Neuron (in vitro differentiated cells): ENCODE measurements around the gene RAMAC.
"Not testable (repeated sequence)": the region's sequence is repeated elsewhere in the genome, so short reads cannot be mapped to it uniquely, and the experiment has no call there.

Experiments
- H2AFZ ChIP-seq: one replicate; pipeline ENCODE4 v1.6.1; 2013; ENCODE audit warnings: low read depth, mild to moderate bottlenecking, inconsistent platforms, low read length, moderate library complexity
- H3K27me3 ChIP-seq: one replicate; pipeline ENCODE4 v1.6.1; 2013; ENCODE audit warnings: low read length; ENCODE audit not compliant: insufficient read depth
- H3K36me3 ChIP-seq: one replicate; pipeline ENCODE4 v1.6.1; 2013; ENCODE audit warnings: low read length; ENCODE audit not compliant: insufficient read depth
- H3K4me1 ChIP-seq: one replicate; pipeline ENCODE4 v1.6.1; 2013; ENCODE audit warnings: low read length; ENCODE audit not compliant: insufficient read depth
- H3K4me3 ChIP-seq: 2 replicates; pipeline ENCODE4 v1.5.1; 2013; ENCODE audit warnings: mild to moderate bottlenecking, low read length, moderate library complexity
- H3K9me3 ChIP-seq: one replicate; pipeline ENCODE4 v1.6.1; 2013; ENCODE audit warnings: low read length

Gene RAMAC

DNA sequence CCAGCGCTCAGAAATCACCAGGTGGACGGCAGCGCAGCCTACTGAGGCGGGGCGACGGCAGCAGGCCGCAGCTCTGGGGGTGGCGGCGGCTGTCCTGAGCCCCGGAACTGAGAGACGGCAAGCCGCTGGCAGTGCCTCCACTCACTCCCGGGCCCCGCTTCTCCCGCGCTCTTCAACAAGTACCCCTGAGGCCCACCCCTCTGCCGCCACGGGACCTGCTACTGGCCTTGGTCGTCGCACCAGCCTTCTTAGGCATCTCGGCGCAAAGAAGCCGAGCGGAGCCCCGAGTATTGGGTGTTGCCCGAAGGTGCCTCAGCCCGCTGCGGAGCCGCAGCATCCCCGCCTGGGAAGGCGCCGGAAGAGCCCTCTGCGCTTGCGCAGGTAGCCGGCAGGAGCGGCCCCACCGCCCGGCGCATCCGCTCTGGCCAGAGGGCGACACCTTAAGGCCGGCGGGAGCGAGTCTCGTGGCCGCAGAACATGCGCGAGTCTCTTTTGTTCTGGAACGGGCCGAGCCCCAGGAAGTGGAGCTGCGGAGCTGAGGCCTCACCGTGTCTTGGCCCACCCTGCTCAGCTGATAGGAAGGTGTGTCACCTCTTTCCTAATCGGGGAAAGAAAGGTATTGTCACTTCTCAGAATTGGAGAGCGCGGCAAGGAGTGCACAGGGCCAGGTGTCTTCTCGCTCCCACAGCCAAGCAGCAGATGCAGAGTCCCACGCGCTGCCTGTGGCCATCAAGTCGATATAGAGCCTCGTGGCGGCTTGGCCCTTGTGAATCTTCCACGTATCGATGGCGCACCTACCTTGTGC, 25.5 kb downstream of the RAMAC start, which contains the start of gene C15orf40:
Gene C15orf40 (minus strand): TSS at position 369 of the 805 bp plus-strand sequence. CDS start 32 bp downstream, at position 337.
- Histone ChIP-seq H2AFZ (peak within 1 kb of the TSS; percentile 24), H3K4me3 (peak within 1 kb of the TSS; percentile 85), H3K4me1 (peaks cover 22% of the 10 kb centered on the region), H3K36me3 (peaks cover 21% of the 10 kb centered on the region), H3K9me3 (no peaks in the 10 kb centered on the region), H3K27me3 (no peaks in the 10 kb centered on the region)

GRCh38 chr15:83012076-83012426, 26.0 kb downstream of the RAMAC start:
- H3K4me3 ChIP-seq = peak overlapping the region; percentile 85
- peaks cover 23% of the 10 kb centered on the region for H3K36me3 ChIP-seq
- H2AFZ ChIP-seq = peak overlapping the region; percentile 24
- H3K9me3 ChIP-seq = no peaks in the 10 kb centered on the region
- H3K27me3 ChIP-seq = no peaks in the 10 kb centered on the region
- peaks cover 22% of the 10 kb centered on the region for H3K4me1 ChIP-seq

DNA sequence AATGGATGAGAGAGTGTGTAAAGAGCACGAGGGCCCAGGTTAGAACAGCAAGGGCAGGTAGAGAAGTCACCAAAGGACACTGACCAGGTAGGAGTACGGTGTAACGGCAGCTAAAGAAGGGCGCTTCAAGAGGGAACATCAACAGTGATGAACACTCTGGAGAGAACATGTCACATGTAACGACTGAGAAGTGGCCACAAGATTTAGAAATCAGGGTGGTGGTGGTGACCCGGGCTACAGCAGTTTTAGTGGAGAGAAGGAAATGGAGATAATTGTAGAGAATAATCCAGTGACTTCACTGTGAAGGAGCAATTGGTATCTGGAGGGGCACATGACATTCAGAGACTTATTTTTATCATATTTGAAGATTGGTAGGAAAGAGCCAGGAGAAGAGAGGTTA, 26.6 kb downstream of the RAMAC start:
- Histone ChIP-seq H3K36me3 (peaks cover 27% of the 10 kb centered on the region), H3K4me1 (peaks cover 22% of the 10 kb centered on the region), H3K27me3 (no peaks in the 10 kb centered on the region), H3K9me3 (no peaks in the 10 kb centered on the region), H2AFZ (no peak overlapping the region), H3K4me3 (no peak overlapping the region)

DNA sequence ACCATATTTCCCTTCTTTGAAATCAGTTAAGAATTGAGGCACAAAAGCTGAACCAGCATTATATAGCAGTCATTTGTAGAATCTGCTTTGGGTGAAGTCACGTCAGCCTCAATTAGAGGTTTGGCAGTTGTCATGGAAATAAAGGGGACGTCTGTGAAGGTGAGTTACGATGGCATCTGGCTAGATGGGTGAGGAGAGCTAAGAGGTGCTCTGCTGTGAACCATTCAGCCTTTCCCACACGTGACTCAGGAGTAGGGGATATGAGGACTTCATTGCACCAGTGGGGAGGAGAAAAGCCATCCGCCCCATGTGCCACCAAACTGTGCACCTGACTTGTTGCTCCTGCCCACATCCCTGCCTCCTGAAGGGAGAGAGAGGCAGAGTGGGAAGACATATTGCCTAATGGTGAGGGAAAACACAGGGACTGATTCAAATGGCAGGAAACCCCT, 28.2 kb downstream of the RAMAC start:
- H3K36me3 ChIP-seq = peaks cover 31% of the 10 kb centered on the region
- peaks cover 22% of the 10 kb centered on the region for H3K4me1 ChIP-seq
- H3K27me3 ChIP-seq = no peaks in the 10 kb centered on the region
- no peak overlapping the region for H3K4me3 ChIP-seq
- H2AFZ ChIP-seq = no peak overlapping the region
- no peaks in the 10 kb centered on the region for H3K9me3 ChIP-seq

GRCh38 chr15:83015361-83015760, 29.4 kb downstream of the RAMAC start:
- no peak overlapping the region for H3K4me3 ChIP-seq
- H3K4me1 ChIP-seq = peaks cover 18% of the 10 kb centered on the region
- peaks cover 35% of the 10 kb centered on the region for H3K36me3 ChIP-seq
- H3K27me3 ChIP-seq = no peaks in the 10 kb centered on the region
- no peak overlapping the region for H2AFZ ChIP-seq
- H3K9me3 ChIP-seq = no peaks in the 10 kb centered on the region

- H3K27me3 ChIP-seq = no peaks in the 10 kb centered on the region
- H3K4me1 ChIP-seq = peaks cover 11% of the 10 kb centered on the region
- H3K9me3 ChIP-seq = no peaks in the 10 kb centered on the region
- H2AFZ ChIP-seq = no peak overlapping the region
- no peak overlapping the region for H3K4me3 ChIP-seq
- peaks cover 48% of the 10 kb centered on the region for H3K36me3 ChIP-seq
Observed at GRCh38 chr15:83016906-83017305, 30.9 kb downstream of the RAMAC start.

- Histone ChIP-seq H3K4me3 (no peak overlapping the region), H3K36me3 (peaks cover 50% of the 10 kb centered on the region)
Observed at GRCh38 chr15:83018436-83018835, 32.4 kb downstream of the RAMAC start.

GRCh38 chr15:83030021-83030420, 44.0 kb downstream of the RAMAC start:
- Histone ChIP-seq H3K4me1 (peaks cover 4% of the 10 kb centered on the region), H3K36me3 (peaks cover 41% of the 10 kb centered on the region), H3K4me3 (no peak overlapping the region), H3K27me3 (no peaks in the 10 kb centered on the region), H3K9me3 (peaks cover 4% of the 10 kb centered on the region), H2AFZ (no peak overlapping the region)

More at GRCh38 chr15:83018436-83018835, 32.4 kb downstream of the RAMAC start:
- H3K9me3 ChIP-seq = no peaks in the 10 kb centered on the region
- no peak overlapping the region for H2AFZ ChIP-seq
- no peaks in the 10 kb centered on the region for H3K27me3 ChIP-seq
- H3K4me1 ChIP-seq = peaks cover 4% of the 10 kb centered on the region

DNA sequence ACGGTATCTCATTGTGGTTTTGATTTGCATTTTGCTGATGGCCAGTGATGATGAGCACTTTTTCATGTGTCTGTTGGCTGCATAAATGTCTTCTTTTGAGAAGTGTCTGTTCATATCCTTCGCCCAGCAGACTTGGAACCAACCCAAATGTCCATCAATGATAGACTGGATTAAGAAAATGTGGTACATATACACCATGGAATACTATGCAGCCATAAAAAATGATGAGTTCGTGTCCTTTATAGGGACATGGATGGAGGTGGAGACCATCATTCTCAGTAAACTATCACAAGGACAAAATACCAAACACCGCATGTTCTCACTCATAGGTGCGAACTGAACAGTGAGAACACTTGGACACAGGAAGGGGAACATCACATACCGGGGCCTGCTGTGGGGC, 45.2 kb downstream of the RAMAC start:
- H2AFZ ChIP-seq, H3K9me3 ChIP-seq, H3K4me3 ChIP-seq, H3K4me1 ChIP-seq, H3K27me3 ChIP-seq: not testable (repeated sequence)
- peaks cover 40% of the 10 kb centered on the region for H3K36me3 ChIP-seq

- H3K9me3 ChIP-seq = peaks cover 9% of the 10 kb centered on the region
- H3K27me3 ChIP-seq = no peaks in the 10 kb centered on the region
- peaks cover 40% of the 10 kb centered on the region for H3K36me3 ChIP-seq
- no peaks in the 10 kb centered on the region for H3K4me1 ChIP-seq
- H2AFZ ChIP-seq = no peak overlapping the region
- no peak overlapping the region for H3K4me3 ChIP-seq
Observed at GRCh38 chr15:83036253-83036652, 50.2 kb downstream of the RAMAC start.

- Histone ChIP-seq H3K27me3 (no peaks in the 10 kb centered on the region), H3K9me3 (peaks cover 6% of the 10 kb centered on the region), H2AFZ (no peak overlapping the region), H3K4me1 (no peaks in the 10 kb centered on the region), H3K4me3 (no peak overlapping the region), H3K36me3 (peaks cover 49% of the 10 kb centered on the region)
Observed at GRCh38 chr15:83039206-83039605, 53.2 kb downstream of the RAMAC start.
